Fibroblast of lung (primary cell): ENCODE data around the gene GPC3.

Experiments
- EZH2 ChIP-seq: IDR thresholded peaks from 2 replicates; pipeline ENCODE4 v1.5.1; 2012; ENCODE audit warnings: low read length, control low read depth, mild to moderate bottlenecking; ENCODE audit errors: missing control alignments
- TF ChIP-seq, protein P1 (sequence below), 2 donors: IDR thresholded peaks in 1 of 2; conservative IDR thresholded peaks in 1 of 2; 1 replicate in 1 of 2; 2 replicates in 1 of 2; pipeline ENCODE4 v1.5.1; 2011 to 2012; ENCODE audit warnings: low read length in 2 of 2, control low read depth in 1 of 2, inconsistent platforms in 1 of 2, low read depth in 1 of 2, mild to moderate bottlenecking in 1 of 2

DNA sequence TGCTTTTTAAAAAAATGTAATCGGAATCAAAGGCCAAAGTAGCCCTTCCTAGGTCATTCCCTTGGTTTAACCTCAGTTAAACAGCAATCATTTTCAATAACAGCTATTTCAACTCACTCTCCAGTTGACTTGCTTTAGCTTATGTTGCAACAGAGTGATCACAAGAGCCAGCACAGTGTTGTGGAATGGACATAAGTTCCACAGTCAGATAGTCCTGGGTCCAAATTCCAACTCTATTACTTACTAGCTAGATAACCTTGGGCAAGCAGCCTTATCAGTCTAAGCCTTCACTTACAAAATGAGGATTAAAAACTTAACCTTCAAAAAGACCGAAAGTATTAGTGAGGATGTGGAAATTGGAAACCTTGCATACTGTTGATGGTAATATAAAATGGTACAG, 9.2 kb upstream of the GPC3 start:
- TF ChIP-seq, protein P1, sequence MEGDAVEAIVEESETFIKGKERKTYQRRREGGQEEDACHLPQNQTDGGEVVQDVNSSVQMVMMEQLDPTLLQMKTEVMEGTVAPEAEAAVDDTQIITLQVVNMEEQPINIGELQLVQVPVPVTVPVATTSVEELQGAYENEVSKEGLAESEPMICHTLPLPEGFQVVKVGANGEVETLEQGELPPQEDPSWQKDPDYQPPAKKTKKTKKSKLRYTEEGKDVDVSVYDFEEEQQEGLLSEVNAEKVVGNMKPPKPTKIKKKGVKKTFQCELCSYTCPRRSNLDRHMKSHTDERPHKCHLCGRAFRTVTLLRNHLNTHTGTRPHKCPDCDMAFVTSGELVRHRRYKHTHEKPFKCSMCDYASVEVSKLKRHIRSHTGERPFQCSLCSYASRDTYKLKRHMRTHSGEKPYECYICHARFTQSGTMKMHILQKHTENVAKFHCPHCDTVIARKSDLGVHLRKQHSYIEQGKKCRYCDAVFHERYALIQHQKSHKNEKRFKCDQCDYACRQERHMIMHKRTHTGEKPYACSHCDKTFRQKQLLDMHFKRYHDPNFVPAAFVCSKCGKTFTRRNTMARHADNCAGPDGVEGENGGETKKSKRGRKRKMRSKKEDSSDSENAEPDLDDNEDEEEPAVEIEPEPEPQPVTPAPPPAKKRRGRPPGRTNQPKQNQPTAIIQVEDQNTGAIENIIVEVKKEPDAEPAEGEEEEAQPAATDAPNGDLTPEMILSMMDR (conservative IDR thresholded peaks at IDR 0.05 in 1 of 2, IDR thresholded peaks at IDR 0.05 in 1 of 2; ENCODE audit: low read depth in 1 of 2, low read length in 2 of 2): no peak
- TF ChIP-seq EZH2: no peak
